Neural cell (in vitro differentiated cells): Measurements from ENCODE around the gene CALHM1.

Source experiments
- CTCF ChIP-seq: fragments of 450-650 bp; IDR thresholded peaks from 2 replicates; pipeline ENCODE4 v1.5.1; 2014; ENCODE audit warnings: antibody characterized with exemption, mild to moderate bottlenecking, moderate library complexity; ENCODE audit not compliant: poor library complexity, severe bottlenecking
- EZH2 ChIP-seq: fragments of 200-600, 300-800 bp; shearing (Covaris generic), sonication (generic); IDR thresholded peaks from 2 replicates; pipeline ENCODE4 v1.6.1; 2014; ENCODE audit warnings: antibody characterized with exemption, low read length, borderline replicate concordance, mild to moderate bottlenecking; ENCODE audit not compliant: insufficient read depth, poor library complexity, severe bottlenecking
- MXI1 ChIP-seq: fragments of 450-650 bp; conservative IDR thresholded peaks from 2 replicates; pipeline ENCODE4 v1.6.1; 2014; ENCODE audit warnings: antibody characterized with exemption, mild to moderate bottlenecking; ENCODE audit not compliant: poor library complexity, severe bottlenecking
- RAD21 ChIP-seq: fragments of 450-650 bp; conservative IDR thresholded peaks from 2 replicates; pipeline ENCODE4 v1.6.1; 2014; ENCODE audit warnings: antibody characterized with exemption, mild to moderate bottlenecking, moderate library complexity
- TAF1 ChIP-seq: IDR thresholded peaks from 2 replicates; pipeline ENCODE4 v1.6.1; 2012; ENCODE audit warnings: low read depth

- TF ChIP-seq CTCF: no peak
- TF ChIP-seq EZH2: no peak
- TF ChIP-seq MXI1: no peak
- no peak for TF ChIP-seq RAD21
- TF ChIP-seq TAF1: no peak
Observed at GRCh38 chr10:103431902-103432301, 26.8 kb downstream of the CALHM1 start.
